H9 (cell line): ENCODE results near the gene CES5A. TPM values are rescaled to one million over a fixed set of nuclear protein-coding genes. Genes with fewer than 3 reads are reported as not detected.

Experiments used
- DNase-seq: peaks from one replicate; pipeline ENCODE4 v3.0.0-alpha.2; 2017
- H2AFZ ChIP-seq: one replicate; pipeline ENCODE4 v1.6.1; 2013; ENCODE audit warnings: mild to moderate bottlenecking, low read length, control low read depth, moderate library complexity
- H2AK5ac ChIP-seq: 2 replicates; pipeline ENCODE4 v1.6.1; 2013; ENCODE audit warnings: low read length, control low read depth, mixed read lengths; ENCODE audit not compliant: insufficient read length
- H2BK120ac ChIP-seq: one replicate; pipeline ENCODE4 v1.6.1; 2013; ENCODE audit warnings: low read depth, mild to moderate bottlenecking, low read length, control low read depth, inconsistent platforms; ENCODE audit not compliant: poor library complexity, severe bottlenecking
- H2BK12ac ChIP-seq: 2 replicates; pipeline ENCODE4 v1.6.1; 2013; ENCODE audit warnings: low read length, control low read depth, mixed read lengths, low read depth; ENCODE audit not compliant: insufficient read length
- H2BK15ac ChIP-seq: 2 replicates; pipeline ENCODE4 v1.6.1; 2013; ENCODE audit warnings: low read depth, low read length, control low read depth
- H2BK20ac ChIP-seq: one replicate; pipeline ENCODE4 v1.6.1; 2013; ENCODE audit warnings: low read depth, mild to moderate bottlenecking, low read length, control low read depth, inconsistent platforms; ENCODE audit not compliant: poor library complexity, severe bottlenecking
- H2BK5ac ChIP-seq: 2 replicates; pipeline ENCODE4 v1.6.1; 2013; ENCODE audit warnings: low read length, control low read depth, mixed read lengths; ENCODE audit not compliant: insufficient read length
- H3K14ac ChIP-seq: 2 replicates; pipeline ENCODE4 v1.6.1; 2013; ENCODE audit warnings: low read length, control low read depth; ENCODE audit not compliant: insufficient read depth
- H3K18ac ChIP-seq: 2 replicates; pipeline ENCODE4 v1.6.1; 2013; ENCODE audit warnings: low read depth, mild to moderate bottlenecking, mixed read lengths, low read length, control low read depth; ENCODE audit not compliant: insufficient read length
- H3K23ac ChIP-seq: 2 replicates; pipeline ENCODE4 v1.6.1; 2013; ENCODE audit warnings: low read length, control low read depth, mixed read lengths, low read depth; ENCODE audit not compliant: insufficient read length
- H3K23me2 ChIP-seq: 2 replicates; pipeline ENCODE4 v1.6.1; 2013; ENCODE audit warnings: low read depth, mild to moderate bottlenecking, mixed read lengths, low read length, control low read depth; ENCODE audit not compliant: insufficient read length, poor library complexity, severe bottlenecking
- H3K27ac ChIP-seq: 2 replicates; pipeline ENCODE4 v1.5.1; 2013; ENCODE audit warnings: low read length, control low read depth, mixed read lengths, low read depth; ENCODE audit not compliant: insufficient read length
- H3K27me3 ChIP-seq: 2 replicates; pipeline ENCODE4 v1.6.1; 2013; ENCODE audit warnings: low read length, control low read depth, inconsistent platforms; ENCODE audit not compliant: insufficient read depth
- H3K4ac ChIP-seq: 2 replicates; pipeline ENCODE4 v1.6.1; 2013; ENCODE audit warnings: low read depth, mild to moderate bottlenecking, control low read depth, inconsistent platforms, low read length, moderate library complexity
- H3K4me1 ChIP-seq: 2 replicates; pipeline ENCODE4 v1.6.1; 2013; ENCODE audit warnings: low read length, control low read depth, inconsistent platforms; ENCODE audit not compliant: insufficient read depth
- H3K4me2 ChIP-seq: 2 replicates; pipeline ENCODE4 v1.6.1; 2013; ENCODE audit warnings: low read length, control low read depth, mixed read lengths; ENCODE audit not compliant: insufficient read length, insufficient read depth
- H3K56ac ChIP-seq: 2 replicates; pipeline ENCODE4 v1.6.1; 2013; ENCODE audit warnings: low read depth, mild to moderate bottlenecking, mixed read lengths, low read length, control low read depth; ENCODE audit not compliant: insufficient read length
- H3K79me1 ChIP-seq: 2 replicates; pipeline ENCODE4 v1.6.1; 2013; ENCODE audit warnings: low read depth, mild to moderate bottlenecking, moderate library complexity, low read length, control low read depth, inconsistent platforms; ENCODE audit not compliant: insufficient read depth, poor library complexity, severe bottlenecking
- H3K79me2 ChIP-seq: 2 replicates; pipeline ENCODE4 v1.6.1; 2013; ENCODE audit warnings: low read length, control low read depth, inconsistent platforms; ENCODE audit not compliant: insufficient read depth
- H3K9ac ChIP-seq: 2 replicates; pipeline ENCODE4 v1.6.1; 2013; ENCODE audit warnings: low read length, control low read depth, mixed read lengths; ENCODE audit not compliant: insufficient read length; ENCODE audit errors: extremely low read depth
- H3K9me3 ChIP-seq: one replicate; pipeline ENCODE4 v1.6.1; 2013; ENCODE audit warnings: low read depth, low read length, inconsistent platforms; ENCODE audit not compliant: control insufficient read depth
- H3T11ph ChIP-seq: one replicate; pipeline ENCODE4 v1.6.1; 2013; ENCODE audit warnings: mild to moderate bottlenecking, low read length, control low read depth, inconsistent platforms
- H4K20me1 ChIP-seq: one replicate; pipeline ENCODE4 v1.6.1; 2013; ENCODE audit not compliant: control insufficient read depth, insufficient read length, insufficient read depth
- H4K5ac ChIP-seq: 2 replicates; pipeline ENCODE4 v1.6.1; 2013; ENCODE audit warnings: low read depth, mild to moderate bottlenecking, mixed read lengths, low read length, control low read depth; ENCODE audit not compliant: insufficient read length
- H4K8ac ChIP-seq: replicated peaks from 2 replicates; pipeline ENCODE4 v1.6.1; 2013; ENCODE audit warnings: low read length, control low read depth, mixed read lengths, low read depth; ENCODE audit not compliant: insufficient read length
- H4K91ac ChIP-seq: 2 replicates; pipeline ENCODE4 v1.6.1; 2013; ENCODE audit warnings: low read depth, mild to moderate bottlenecking, moderate library complexity, mixed read lengths, low read length, control low read depth; ENCODE audit not compliant: insufficient read length
- H3K27ac Mint-ChIP-seq, 3 experiments: 2 replicates in 2 of 3; 3 replicates in 1 of 3; pipeline ENCODE4 v1.8.0; 2020 to 2021; ENCODE audit warnings: mixed read lengths in 3 of 3, mild to moderate bottlenecking in 1 of 3, moderate library complexity in 1 of 3
- H3K27me3 Mint-ChIP-seq: 2 replicates; pipeline ENCODE4 v1.8.0; 2021; ENCODE audit warnings: low read depth, mild to moderate bottlenecking, moderate library complexity, mixed read lengths
- H3K36me3 Mint-ChIP-seq, 3 experiments: 2 replicates in 2 of 3; 3 replicates in 1 of 3; pipeline ENCODE4 v1.8.0; 2020 to 2021; ENCODE audit warnings: low read depth in 3 of 3, mixed read lengths in 3 of 3; ENCODE audit not compliant: insufficient read depth in 1 of 3
- H3K4me1 Mint-ChIP-seq, 2 experiments: 2 replicates each; pipeline ENCODE4 v1.8.0; 2020; ENCODE audit warnings: mixed read lengths in 2 of 2
- H3K4me3 Mint-ChIP-seq, 2 experiments: 2 replicates in 1 of 2; 3 replicates in 1 of 2; pipeline ENCODE4 v1.8.0; 2020 to 2021; ENCODE audit warnings: mild to moderate bottlenecking in 2 of 2, mixed read lengths in 2 of 2, moderate library complexity in 1 of 2
- H3K9me3 Mint-ChIP-seq, 2 experiments: 2 replicates in 1 of 2; 3 replicates in 1 of 2; pipeline ENCODE4 v1.8.0; 2020; ENCODE audit warnings: mild to moderate bottlenecking in 2 of 2, mixed read lengths in 2 of 2, moderate library complexity in 1 of 2
- WGBS: extraction: QIAGEN DNeasy Blood & Tissue Kit; methylation state at CpG from one replicate; pipeline ENCODE4 v1.1.7; 2013; ENCODE audit warnings: missing lambda C conversion rate, low lambda C conversion rate, mixed read lengths; ENCODE audit not compliant: insufficient read length; ENCODE audit errors: extremely low coverage; 5-methylcytosine and 5-hydroxymethylcytosine counted together
- total RNA-seq: library from RNA; stranded (reverse); gene quantifications from 2 replicates; pipeline ENCODE4 v1.2.1, GENCODE V29; 2021
- TF ChIP-seq, protein P1 (sequence below): fragments of 200-600 bp; sonication (generic); conservative IDR thresholded peaks from 3 replicates; pipeline ENCODE4 v1.8.0; 2021; ENCODE audit warnings: antibody characterized with exemption, mild to moderate bottlenecking

Gene CES5A
- total RNA-seq, 1 experiment from 2014 or later: not detected

DNA sequence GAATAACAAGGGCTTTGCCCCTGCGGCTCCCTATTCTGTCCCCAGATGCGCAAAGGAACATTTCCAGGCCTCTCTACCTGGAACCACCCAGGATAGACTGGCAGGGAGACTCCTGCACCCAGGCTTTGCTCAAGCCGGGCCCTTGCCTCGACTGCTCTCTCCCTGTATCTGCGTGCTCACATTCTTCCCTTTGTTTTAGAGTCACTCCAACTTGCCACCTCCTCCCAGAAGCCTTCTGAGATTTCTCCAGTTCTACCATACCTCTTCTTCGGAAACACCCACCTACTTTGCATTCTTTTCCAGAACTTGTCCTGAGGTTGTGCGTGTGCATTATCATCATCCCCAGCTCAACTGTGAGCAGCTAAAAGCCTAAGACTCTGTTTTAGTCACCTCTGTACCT is 3.0 kb downstream of the CES5A start:
- no peaks in the 10 kb centered on the region for H3K23me2 ChIP-seq
- H3K9ac ChIP-seq: no peak overlapping the region
- no peak overlapping the region for H2AFZ ChIP-seq
- Mint-ChIP-seq H3K9me3 (no peaks in the 10 kb centered on the region; a peak in 2 of 5 replicates), H3K27me3 (peaks cover 18% of the 10 kb centered on the region), H3K27ac (no peak overlapping the region), H3K36me3 (no peaks in the 10 kb centered on the region), H3K4me1 (no peaks in the 10 kb centered on the region), H3K4me3 (no peak overlapping the region)
- H3K4ac ChIP-seq: no peak overlapping the region
- no peak for DNase-seq
- no peak overlapping the region for H3K18ac ChIP-seq
- no peak overlapping the region for H3K23ac ChIP-seq
- no peaks in the 10 kb centered on the region for H3K4me1 ChIP-seq
- no peak overlapping the region for H2BK15ac ChIP-seq
- H3K79me2 ChIP-seq: no peaks in the 10 kb centered on the region
- no peak overlapping the region for H2BK5ac ChIP-seq
- no peaks in the 10 kb centered on the region for H3K27me3 ChIP-seq
- H4K5ac ChIP-seq: no peak overlapping the region
- no peak overlapping the region for H2BK120ac ChIP-seq
- H3K9me3 ChIP-seq: no peaks in the 10 kb centered on the region
- no peak overlapping the region for H2AK5ac ChIP-seq
- H4K20me1 ChIP-seq: no peaks in the 10 kb centered on the region
- H3K14ac ChIP-seq: no peak overlapping the region
- no peaks in the 10 kb centered on the region for H3K79me1 ChIP-seq
- H4K91ac ChIP-seq: no peak overlapping the region
- no peak overlapping the region for H2BK20ac ChIP-seq
- H3K56ac ChIP-seq: no peak overlapping the region
- no peak overlapping the region for H3K27ac ChIP-seq
- no peak overlapping the region for H3K4me2 ChIP-seq
- no peak overlapping the region for H2BK12ac ChIP-seq
- no CpG with 5 or more reads among the region's 7 CpGs for WGBS
- no peak overlapping the region for H4K8ac ChIP-seq
- H3T11ph ChIP-seq: no peak overlapping the region
- TF ChIP-seq, protein P1, sequence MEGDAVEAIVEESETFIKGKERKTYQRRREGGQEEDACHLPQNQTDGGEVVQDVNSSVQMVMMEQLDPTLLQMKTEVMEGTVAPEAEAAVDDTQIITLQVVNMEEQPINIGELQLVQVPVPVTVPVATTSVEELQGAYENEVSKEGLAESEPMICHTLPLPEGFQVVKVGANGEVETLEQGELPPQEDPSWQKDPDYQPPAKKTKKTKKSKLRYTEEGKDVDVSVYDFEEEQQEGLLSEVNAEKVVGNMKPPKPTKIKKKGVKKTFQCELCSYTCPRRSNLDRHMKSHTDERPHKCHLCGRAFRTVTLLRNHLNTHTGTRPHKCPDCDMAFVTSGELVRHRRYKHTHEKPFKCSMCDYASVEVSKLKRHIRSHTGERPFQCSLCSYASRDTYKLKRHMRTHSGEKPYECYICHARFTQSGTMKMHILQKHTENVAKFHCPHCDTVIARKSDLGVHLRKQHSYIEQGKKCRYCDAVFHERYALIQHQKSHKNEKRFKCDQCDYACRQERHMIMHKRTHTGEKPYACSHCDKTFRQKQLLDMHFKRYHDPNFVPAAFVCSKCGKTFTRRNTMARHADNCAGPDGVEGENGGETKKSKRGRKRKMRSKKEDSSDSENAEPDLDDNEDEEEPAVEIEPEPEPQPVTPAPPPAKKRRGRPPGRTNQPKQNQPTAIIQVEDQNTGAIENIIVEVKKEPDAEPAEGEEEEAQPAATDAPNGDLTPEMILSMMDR: no peak
